ENCODE measurements around the gene SCGB1A1.

Gene SCGB1A1

DNA sequence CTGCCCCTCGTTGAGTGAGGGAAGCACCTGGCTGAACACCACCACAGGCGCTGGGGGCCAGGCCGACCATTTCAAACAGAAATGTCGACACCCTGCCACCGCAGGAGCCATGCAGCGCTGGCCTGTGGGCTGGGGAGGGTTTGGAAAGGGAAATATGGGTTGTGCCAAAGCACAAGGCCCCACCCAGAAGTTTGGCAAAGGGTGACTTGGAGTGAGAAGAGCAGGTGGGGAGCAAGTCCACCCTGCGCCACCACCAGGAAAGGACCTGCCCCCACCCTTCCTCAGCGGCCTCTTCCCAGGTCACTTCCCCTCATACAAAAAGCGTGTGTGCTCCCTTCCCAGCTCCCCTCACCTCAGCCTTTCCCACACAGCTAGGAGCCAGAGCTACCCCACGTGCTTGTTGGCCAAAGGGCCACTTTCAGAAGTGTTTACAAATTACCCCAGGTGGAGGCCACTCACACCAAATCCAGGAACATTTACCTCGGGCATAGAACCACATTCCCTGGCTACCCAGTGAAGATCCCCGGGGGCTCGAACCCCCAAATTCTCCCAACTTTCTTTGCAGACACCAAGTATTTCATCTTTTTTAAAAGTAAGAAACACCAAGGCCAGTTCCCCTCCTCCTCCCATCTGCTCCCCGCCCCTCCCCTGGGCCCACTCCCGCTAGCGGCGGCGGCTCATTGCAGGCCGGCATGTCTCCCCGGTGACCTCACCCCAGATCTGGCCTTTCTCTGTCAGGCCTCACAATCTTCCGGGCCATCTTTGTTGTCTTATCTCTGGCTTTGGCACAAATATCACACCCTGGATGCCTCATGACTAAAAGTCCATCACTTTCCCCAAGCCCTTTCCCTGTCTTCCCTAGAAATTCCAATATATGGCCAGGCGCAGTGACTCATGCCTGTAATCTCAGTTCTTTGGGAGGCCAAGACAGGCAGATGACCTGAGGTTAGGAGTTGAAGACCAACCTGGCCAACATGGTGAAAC is 20.5 kb upstream of the SCGB1A1 start:
- DNase-seq = peak; percentile 98

- no peak for DNase-seq
Measured at GRCh38 chr11:62399172-62399877, 19.5 kb upstream of the SCGB1A1 start.

DNA sequence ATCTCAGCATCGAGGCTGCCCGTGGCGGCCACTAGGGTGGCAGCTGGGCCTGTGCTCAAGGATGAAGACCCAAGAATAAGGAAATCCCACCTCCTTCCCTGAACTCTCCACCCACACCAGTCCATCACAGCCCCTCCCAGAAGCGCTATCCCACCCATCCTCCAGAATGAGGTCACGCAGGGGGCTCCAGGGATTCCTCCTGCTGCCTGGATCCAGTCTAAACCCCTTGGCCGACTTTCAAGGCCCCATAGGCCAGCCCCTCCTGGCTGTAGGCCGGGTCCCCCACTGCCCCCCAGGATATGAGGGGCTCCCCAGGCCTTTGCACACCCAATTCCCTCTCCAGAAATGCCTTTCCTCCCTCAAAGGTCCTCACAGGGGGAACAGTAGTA is 19.0 kb upstream of the SCGB1A1 start:
- DNase-seq = no peak

GRCh38 chr11:62400281-62400680 is 18.6 kb upstream of the SCGB1A1 start:
- no peak for DNase-seq

GRCh38 chr11:62400760-62401159 is 18.1 kb upstream of the SCGB1A1 start:
- peak; percentile 95 for DNase-seq

GRCh38 chr11:62401356-62401755 is 17.5 kb upstream of the SCGB1A1 start:
- no peak for DNase-seq

- no peak for DNase-seq
Measured at GRCh38 chr11:62401811-62402210, 17.0 kb upstream of the SCGB1A1 start.

DNA sequence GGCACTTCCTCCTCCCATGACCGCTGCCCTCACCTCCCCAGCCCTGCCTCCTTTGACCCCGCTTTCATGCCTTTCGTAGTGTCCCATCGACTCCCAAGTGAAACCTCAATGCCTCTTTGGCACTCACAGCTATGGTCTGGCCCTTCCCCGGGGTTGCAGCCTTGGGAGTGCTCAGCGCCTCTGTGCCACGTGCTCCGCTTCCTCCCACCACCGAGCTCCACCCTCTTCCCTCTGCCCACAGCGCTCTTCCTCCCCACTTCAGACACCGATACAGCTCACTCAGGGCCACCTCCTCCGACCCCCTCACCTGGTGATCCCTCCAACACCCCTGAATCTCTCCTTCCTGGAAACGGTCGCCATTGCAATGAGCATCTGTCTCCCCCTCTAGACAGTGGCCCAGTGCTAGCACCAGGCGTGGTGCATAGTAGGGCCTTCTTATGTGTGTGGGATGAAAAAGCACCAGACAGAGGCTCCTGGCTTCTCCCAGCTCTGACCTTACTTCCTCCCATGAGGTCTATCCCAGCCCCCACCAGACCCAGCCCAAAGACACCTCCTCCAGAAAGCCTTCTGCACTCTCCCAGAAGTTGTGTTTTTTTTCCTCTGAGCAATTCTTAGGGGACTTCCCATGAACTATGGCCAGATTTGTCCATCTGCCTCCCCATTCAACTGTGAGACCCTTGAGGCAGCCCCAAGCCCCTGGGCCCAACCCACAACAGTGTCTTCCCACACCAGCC is 16.4 kb upstream of the SCGB1A1 start:
- DNase-seq = no peak

- DNase-seq = no peak
Measured at GRCh38 chr11:62402960-62403730, 15.7 kb upstream of the SCGB1A1 start.

DNA sequence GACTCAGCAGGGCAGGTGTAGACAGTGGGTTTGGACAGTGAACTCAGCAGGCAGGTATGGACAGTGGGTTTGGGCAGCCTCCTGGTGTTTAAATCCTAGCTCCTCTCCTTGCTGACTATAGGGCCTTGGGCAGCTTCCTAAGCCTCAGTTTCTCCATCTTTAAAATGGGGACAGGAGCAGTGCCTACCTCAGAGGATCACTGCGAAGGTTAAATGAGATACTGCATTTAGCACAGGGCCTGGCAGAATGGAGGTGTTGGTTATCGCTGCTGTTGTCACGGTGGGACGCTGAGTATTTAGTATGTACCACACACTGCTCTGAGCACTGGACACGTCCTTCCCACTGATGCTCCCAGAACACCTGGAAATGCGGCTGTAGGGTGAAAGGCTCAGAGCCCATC is 14.4 kb upstream of the SCGB1A1 start:
- DNase-seq = no peak

DNA sequence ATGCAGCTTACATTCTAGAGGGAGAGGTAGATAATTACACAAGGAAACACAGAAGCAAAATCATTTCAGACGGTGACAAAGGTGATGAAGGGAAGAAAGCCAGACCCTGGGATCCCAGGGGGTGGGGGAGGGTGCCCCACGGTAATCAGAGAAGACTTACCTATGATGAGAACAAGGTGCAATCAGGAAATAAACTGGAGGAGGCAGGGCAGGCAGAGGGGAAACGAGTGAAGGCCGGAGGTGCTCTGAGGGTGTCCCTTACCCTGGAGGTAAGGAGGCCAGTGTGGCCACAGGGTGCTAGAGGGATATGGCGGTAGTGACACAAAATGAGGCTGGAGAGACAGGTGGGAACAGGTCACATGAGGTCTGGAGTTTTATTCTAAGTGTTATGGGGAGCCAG is 13.9 kb upstream of the SCGB1A1 start:
- no peak for DNase-seq

DNA sequence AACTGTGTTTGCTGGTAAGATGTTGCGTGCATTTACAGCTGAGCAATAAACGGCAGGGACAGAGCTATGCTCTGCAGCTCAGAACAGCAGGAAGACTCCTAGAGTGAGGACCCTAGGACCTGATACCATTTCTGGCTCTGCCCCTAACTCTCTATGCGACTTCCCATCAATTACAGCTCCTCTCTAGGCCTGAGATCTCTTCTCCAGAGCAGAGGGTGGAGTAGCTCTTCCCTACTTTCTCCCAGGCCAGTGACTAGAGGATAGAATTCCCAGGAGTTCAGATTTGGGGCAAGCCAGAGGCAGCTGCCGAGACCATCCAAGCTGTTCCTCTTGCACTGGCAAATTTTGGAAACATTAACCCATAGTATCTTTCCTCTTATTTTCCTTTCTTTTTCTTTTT is 12.8 kb upstream of the SCGB1A1 start:
- DNase-seq = no peak

- DNase-seq = no peak
Measured at GRCh38 chr11:62409831-62410230, 9.0 kb upstream of the SCGB1A1 start.

DNA sequence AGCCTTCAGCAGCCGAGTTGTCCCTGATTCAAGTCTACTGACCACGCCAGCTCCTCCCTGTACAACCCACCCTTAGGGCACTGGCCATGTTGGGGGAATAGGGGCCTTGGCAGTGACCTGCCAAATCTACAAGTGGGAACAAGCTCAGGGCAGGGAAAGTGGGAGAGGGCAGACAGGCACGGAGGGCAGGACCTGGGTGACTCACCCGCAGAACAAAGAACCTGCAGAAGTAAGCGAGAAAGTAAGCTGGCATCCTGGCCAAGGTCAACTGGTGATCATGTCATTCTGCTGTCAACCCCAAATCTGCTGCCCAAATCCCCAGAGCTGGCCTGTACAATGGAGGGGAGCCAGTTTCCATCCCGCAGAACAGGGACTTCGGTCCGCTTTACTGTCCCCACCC is 7.9 kb upstream of the SCGB1A1 start:
- no peak for DNase-seq

DNA sequence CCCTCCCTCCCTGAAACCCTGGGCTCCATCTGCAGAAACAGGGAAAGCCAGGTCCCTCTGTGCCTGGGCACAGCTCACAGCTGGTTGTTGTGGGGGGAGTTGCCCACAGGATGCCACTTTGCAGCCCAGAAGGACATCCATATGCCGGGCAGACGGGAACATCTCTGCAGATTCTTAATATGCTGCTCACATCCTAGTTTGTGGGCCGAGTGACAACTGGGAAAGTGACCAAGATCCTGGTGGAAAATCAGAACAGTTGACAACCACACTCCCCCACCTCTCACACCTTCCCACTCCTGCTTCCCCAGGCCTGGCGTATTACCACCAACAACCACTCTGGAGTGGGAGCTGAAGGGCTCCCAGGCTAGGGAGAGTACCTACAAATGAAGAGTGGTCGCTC is 7.3 kb upstream of the SCGB1A1 start:
- DNase-seq = no peak

- no peak for DNase-seq
Measured at GRCh38 chr11:62413060-62413696, 5.7 kb upstream of the SCGB1A1 start.

DNA sequence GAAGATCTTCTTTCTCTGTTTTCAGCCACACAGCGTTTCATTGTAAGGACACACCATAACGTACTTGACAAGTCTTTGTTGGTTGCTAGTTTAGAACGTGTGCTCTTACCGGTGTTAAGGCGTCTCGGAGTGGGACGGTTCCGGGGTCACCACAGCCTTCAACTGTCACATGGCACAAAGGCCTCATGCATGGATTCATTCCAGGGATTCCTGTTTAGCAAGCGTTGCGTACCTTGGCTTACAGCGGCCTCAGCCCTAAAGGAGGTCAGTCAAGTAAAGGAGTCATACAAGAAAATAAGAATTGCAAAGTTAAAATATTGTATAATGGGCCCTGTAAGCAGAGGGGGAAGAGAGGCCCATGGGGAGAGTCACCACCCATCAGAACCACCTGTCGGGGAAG is 2.2 kb upstream of the SCGB1A1 start:
- DNase-seq = no peak

- DNase-seq = no peak
Measured at GRCh38 chr11:62418136-62418535, 697 bp upstream of the SCGB1A1 start.

DNA sequence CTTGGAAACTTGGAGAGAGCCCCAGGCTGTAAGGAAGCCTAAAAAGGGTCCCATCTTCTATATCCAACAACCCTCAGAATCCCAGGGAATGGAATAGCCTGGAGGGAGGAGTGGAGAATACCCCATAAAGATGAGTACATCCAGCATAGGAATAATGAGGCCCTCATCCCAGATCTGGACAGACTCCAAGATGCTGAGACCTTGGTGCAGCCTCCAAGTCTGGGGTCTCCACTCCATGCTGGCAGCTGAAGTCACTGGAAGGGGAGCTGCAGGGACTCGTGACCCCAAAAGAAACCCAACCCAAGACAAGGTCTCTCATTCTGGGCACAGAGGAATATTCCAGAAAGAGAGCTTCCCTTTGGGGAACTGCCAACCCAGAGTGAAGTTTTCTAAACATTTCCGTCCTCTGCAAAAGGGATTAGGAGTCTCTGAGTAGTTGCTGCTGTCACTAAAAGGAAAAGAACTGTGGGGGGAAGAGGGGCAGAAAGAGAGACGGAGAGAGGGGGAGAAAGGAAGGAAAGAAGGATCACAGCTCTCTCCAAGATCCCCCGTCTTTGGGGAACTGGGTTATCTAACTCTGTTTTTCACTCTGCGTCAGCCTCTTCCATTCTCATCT is 589 bp downstream of the SCGB1A1 start:
- DNase-seq = no peak

DNA sequence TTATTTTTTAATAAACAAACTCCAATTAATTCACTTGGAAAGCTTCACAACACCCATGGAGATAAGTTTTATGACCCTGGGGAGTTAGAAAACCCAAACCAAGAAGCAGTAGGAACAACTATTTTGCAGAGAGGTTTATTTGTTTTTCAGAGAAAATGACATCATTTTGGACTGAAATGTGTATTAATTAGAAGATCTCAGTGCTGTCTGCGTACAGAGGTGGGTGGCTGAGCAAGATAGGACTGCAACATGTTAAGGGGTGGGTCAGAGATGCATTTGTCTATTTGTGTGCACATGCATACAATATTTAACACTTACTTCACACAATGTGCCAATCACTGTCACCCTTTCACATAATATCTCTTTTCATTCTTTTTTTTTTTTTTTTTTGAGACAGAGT is 1.1 kb downstream of the SCGB1A1 start:
- DNase-seq = no peak

- no peak for DNase-seq
Measured at GRCh38 chr11:62420882-62421281, 2.0 kb downstream of the SCGB1A1 start.

- DNase-seq = no peak
Measured at GRCh38 chr11:62421996-62422395, 3.2 kb downstream of the SCGB1A1 start.
